ENCODE data around the gene IQSEC1.

Gene IQSEC1

DNA sequence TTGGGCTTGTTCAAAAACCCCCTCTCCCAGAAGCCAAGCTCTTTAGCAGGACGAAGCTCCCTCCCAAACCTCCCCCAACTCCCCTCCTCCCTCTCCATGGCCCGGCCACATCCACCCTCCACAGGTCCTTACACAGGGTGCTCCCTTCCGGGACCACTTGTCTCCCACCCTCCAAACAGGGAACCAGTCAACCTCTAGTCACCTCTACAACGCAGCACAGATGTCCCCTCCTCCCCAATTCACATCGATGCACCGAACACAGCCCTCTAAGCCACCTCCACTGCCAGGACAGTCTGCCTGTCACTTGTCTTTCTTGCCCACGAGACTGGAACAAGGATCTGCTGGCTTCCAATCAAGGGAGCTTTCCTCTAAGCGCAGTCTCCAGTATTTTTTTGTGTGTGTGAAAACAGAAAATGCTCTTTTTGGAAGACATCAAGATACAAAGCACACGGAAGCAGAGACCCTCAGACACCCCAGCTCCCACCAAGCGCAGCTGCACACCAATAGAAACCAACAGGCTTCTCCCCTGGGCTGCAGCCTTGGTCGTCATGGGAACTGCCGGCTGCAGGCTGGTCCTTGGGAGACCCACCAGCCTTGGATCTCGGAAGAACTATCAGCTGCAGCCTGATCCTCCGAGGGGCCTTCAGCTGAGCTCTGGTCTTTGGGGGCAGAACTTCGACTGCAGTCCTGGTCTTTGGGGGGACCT is 26.5 kb downstream of the IQSEC1 start:
- DNase-seq = peak in 1 of 2 experiments; percentile 5

DNA sequence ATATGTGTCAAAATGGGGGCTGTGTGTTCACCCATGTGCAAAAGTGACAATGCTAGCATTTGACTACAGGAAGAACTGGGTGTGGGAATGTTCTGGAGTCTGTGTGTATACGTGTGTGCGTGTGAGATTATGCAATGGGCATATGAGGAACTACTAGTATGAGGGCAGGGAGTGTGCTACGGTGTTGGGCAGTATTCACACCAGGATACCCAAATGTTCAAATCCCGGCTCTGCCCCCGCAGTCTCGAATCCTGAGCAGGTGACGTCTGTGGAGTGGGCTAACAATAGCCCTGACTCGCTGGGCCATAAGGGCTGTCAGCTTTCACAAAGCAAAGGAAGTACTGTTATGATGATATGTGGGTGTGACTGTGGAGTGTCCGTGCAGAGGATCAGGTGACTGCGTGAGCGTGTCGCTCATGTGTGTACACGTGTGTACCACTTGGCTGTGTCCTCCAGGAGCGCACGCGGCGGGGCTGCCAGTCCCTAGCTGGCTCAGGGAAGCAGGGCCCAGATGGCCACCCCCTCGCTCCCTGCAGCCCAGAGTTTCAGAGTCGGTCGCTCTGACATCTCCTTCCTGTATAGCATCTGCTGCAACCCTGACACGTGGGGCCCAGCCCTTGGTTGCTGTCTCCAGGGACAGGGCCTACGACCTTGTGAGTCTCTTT is 27.2 kb downstream of the IQSEC1 start:
- peak in 1 of 2 experiments; percentile 33 for DNase-seq

DNA sequence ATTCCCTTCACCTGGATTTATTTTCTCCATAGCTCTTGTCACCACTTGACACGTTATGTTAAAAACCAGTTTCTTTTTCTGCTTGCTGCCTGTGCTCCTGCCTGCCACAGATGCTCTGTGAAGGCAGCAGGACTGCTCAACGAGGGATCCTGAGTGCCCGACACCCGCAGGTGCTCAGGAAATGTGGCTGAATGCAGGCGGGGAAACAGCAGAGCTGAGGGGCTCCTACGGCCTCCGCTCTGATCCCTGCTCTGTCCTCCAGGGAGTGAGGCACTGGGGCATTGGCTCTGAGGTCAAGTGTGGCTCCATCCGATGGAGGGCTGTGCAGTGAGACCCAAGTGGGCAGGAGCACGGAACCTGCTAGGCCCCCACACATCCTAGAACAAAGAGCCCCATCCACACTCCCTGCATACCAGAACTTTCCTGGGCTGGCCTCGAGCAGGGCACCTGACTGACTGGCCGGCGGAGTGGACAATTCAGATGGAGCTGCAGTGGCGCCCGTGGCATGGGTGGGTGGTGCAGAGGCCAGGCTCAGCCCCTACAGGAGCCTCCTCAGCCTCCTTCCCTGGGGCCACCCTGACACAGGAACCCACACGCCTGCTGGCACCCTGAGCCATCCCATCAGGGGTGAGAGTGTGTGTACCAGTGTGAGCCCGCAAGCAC is 27.9 kb downstream of the IQSEC1 start:
- DNase-seq = no peak

DNA sequence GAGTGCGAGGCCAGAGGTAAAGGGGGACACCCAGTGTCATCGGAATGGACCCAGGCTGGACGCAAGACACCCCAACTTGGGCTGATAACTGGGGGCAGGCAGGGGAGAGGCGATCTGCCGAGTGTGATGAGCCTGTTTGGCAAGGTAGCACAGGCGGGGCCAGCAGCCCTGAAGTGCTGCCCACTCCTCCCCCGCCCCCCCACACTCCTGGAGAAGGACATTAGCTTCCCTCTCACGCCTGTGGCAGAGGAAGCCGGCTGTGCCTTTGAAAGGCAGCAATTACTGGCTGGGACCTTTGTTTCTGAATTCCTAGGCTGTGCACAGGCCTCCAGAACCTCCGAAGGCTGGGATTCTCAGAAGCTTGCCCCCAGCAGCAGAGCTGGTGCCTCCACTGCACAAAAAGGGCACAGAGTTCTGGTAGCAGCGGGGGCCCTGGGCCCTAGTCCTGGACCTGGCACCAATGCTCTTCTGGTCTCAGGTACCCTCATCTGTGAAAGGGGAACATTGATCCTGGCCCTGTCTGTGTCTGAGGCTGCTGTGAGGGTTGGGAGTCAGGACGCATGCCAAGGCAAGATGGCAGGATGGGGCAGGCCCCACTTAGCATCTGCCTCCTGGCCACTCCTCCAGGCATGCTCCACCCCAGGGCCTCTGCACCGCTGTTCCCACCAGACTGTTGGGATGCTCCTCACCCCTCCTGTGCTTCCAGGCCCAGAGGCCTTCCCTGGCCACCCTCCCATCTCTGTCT is 28.6 kb downstream of the IQSEC1 start:
- peak in 1 of 2 experiments; percentile 5 for DNase-seq

DNA sequence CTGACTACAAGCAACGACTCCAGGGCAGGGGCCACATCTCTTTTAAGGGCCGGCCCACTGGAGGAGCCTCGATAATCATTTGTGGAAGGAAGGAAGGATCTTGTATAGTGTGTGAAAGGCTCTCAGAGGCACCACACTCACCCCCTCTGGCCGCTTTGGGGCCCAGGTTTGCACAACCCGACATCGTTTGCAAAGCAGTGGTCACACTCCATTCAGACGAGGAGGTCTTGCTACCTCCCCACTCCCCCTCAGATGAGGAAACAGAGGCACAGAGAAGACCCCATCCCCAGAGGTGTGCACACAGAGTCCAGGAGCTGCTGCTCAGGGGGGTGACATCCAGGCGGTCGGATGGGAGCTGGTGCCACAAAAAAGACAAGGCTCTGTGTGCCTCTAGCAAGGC is 29.6 kb downstream of the IQSEC1 start:
- DNase-seq = no peak

DNA sequence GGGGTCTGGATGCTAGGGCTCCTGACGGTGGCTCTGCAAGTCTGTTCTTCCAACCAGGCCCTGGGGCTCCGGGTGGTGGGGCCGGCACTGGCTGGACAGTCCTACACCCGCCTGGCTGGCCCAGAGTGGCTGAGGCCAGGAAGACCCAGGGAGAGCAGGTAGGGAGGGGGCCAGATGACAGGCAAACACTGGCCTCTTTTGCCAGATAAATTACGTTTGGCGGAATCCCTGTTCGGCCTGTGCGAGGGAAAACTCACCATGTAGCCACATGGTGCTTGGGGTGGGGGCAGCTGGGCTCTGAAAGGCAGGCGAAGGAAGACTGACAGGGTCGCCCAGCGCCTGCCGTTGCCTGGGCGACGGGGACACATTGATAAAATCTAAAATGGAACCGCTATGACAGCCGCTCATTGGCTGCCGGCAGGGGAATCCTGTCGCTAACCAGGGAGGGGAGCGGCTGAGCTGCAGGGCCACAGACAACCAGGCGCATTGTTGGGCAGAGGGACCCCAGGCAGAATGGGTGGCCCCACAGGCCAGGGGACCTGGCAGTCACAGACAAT is 30.4 kb downstream of the IQSEC1 start:
- DNase-seq = no peak

DNA sequence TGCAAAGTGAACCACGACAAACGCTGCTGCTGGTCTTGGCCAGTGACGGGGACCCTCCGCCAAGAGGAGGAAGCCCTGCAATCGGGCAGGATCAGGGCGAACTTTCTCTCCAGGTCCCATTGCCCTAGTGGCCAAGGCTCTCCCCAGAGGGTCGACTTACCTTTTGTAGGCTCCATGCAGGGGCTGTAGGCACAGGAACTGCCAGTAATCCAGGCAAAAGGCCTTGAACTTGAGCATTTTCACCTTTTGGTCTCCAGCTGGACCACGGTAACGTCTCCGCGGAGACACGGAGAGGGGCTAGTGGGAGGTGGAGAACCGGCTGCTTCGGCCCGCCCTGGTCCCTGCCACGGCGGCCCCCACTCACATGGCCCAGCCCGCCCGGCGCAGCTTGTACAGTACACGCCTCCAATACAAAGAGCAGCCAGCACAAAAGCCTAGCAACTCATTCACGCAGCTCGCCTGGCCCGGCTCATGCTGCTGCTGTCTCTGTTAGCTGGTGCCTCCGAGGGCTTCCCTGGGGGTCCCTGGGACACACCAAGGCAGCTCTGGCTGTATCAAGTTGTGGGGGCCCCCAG is 31.0 kb downstream of the IQSEC1 start:
- no peak for DNase-seq

DNA sequence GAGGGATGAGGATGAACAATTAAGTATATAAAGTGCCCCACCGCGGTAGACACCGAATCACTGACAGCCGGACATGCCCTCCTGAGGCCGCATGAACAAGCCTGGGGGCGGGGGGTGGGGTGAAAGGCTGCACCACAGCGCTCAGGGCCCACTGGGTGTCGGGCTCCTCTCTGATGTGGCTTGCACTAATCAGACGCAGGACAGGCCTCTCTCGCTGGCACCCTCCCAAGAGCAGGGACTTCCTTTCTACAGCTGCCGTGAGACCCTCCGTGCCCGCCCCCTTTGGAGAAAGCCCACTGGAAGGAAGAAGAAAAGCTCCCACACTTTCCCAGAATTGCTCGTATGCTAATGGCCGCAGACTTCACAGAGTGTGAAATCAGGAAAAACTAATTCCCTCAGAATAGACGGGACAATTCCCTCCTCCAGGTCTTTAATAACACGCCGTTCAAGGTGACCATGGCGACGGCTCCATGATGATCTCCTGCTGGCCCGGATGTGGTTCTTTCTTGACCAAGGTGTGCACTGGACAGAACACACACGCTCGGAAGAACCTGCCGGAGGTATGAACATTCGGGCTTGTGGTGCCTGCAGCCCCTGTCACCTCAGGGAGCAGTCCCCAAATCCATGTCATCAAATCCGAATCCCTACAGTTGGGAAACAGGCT is 32.0 kb downstream of the IQSEC1 start:
- no peak for DNase-seq

DNA sequence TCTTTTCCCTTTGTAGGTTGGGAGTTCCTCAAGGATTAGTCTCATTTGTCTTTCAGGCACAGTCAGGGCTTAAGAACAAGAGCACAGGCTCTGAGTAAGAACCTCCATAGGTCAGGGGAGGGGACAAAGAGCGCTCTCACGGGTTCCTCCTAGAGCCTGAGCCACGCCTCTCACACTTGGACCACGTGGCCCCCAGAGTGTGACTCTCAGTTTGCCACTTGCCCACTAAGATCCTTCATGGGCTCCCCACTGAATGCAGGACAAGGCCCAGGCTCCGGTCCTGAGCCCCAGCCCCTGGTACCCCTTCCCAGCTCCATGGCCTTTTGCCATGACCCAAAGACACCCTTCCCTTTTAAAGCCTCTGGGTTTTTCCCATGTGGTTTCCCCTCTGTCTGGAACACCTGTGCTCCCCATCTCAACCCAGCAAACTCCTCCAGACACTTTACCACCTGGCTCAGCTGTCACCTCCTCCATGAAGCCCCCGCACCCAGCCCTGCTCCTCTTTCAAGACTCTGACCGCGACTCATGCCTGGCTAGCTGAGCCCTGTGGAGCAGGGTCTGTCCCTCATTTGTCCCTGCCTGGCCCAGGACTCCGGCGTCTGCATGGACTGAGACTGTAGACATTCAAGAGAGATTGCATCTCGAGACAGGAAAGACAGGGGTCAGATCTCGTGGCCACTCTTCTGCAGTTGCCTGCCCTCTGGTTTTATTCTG is 32.7 kb downstream of the IQSEC1 start:
- no peak for DNase-seq

DNA sequence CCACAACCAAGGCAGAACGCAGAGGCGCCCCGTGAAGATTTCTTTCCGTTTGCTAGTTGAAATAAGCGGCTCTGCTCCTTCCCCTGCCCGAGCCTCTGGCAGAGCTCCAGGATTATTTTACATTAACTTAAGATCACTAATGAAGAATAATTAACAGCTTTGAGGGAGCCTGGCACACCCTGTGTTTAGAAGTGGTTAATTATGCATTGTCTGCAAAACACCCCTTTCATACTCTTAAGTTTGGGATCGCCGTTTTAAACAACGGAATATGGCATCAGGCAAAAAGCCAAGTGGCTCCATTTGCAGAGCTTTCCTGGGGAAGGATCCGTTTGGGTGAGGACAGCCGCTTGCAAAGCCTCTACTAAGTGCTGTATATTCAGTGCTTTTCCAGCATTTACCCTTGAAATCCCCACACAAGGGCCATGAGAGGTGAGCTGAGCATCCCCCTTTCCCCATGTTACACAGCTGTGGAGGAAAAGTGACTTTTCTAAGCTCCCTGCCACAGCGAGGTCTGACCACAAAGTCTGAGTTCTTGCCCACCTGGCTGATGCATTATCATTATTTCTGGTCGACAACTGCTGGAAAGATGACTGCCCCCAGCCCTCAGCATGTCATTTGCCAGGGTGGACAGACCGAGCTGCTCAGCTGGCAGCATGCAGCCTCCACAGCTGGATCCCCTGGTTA is 33.9 kb downstream of the IQSEC1 start:
- DNase-seq = no peak

DNA sequence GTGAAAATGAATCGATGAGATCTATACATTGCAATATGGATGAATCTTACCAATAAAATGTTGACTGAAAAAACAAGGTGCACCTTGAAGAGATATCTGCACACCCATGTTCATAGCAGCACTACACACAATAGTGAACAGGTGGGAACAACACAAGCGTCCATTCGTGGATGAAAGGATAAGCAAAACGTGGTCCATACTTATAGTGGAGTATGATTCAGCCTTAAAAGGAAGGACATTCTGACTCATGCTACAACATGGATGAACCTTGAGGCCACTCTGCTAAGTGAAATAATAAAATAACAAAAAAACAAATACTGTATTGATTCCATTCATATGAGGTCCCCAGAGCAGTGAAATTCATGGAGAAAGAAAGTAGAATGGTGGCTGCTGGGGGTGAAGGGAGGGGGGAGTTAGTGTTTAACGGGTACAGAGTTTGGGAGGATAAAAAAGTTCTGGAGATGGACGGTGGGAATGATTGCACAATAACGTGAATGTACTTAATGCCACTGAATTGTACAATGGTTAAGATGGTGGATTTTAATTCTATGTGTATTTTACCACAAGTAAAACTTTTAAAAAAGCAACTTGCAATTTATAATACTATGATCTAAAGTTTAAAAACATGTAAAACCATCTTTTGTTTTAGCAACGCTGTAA is 35.6 kb downstream of the IQSEC1 start:
- no peak for DNase-seq

DNA sequence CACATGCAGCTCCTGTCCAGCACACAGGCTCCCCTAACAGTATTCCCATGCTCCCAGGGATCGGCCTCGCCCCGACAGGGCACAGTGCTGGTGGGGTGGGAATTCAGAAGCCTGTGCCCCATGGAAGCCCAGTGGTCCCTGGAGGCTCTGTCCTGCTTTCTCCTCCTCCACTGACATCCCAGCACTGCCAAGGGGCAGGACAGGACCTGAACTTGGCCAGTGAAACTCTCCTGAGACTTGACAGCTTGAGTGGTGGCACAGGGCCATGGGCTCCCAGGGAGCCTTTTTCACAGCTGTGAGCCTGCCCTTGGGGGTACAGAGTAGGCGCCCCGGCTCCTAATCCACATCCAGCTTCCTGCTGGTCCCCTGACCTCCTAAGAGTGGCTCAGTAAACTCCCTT is 38.4 kb downstream of the IQSEC1 start:
- DNase-seq = no peak

DNA sequence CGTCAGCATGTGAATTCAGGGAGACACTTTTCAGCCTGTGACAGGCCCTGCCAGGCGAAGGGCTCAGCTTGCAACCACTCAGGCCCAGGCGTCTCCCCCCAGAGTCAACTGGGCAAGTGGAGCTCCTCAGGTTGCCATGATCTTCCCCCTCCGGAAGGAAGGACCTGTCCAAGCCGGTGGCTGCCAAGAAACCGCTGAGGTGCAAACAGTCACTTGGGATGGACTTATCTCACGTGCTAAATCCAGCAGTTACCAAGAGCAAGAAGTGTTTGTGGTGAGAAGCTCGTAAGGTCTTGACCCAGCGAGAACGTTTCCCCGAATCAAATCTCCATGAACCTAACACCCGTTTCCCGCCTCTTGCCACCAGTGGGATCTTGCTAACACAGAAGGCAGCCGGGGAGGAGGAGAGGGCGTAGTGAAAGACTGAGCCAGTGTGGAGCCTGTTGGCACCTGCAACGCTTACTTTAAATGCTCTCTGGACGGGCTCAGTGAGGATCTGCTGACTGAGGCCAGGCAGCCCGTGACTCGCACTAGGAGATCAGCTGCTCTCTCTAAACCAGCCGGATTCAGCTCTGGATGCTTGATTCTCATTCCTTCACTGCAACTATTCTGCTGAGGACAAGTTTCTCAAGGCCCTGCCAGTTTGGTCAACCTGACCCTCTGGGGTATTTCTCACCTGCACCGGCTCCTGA is 39.0 kb downstream of the IQSEC1 start:
- DNase-seq = no peak

DNA sequence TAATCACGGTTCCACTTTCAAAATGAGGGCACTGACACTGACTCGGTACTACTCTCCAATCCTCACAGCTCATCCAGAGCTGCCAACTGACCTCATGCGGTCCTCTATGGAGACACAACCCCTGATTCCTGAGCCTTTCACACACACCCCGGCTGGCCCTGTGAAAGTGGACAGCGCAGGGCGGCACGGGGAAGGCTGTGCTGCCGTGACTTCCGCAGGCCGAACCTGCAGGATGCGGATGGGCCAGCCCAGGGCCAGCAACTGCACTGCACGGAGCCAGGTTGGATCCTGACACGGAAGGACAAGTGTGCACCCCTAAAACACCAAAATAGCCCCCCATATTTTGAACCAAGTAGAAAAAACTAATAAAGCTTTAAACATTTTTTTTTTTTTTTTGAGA is 41.0 kb downstream of the IQSEC1 start:
- no peak for DNase-seq

DNA sequence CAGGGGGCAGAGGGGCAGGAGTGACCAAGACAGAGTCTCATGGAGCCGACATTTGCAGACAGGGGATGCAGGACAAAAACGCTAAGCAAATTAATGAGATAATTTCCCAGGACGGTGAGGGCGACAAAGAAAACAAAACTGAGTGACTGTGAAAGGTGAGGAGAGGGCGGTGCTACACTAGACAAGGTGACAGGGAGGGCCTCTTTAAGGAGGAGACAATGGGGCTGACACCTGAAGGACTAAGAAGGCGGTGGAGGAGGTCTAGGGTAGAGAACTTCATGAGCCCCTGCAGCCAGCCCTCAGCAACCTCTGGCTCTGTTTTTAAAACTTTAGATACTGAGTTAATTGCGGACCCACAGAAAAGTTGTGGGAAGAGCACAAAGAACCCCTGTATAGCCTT is 41.6 kb downstream of the IQSEC1 start:
- DNase-seq = no peak

DNA sequence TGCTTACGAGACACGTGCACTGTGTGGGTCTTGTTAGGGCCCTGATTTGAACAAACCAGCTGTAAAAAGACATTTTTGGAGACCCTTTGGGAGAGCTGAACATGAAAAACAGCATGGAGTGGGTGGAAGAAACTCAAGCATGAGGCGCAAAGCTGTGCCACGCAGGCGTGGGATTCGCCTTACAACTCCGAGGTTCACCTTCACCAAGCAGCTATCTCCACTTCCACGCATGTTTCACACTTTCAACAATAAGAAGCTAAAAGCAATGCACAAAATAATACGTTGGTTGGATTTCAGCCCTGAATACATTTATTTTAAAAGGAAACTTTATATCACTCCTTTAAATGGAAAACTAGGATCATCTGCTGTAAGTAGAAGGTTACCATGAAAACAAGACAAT is 42.5 kb downstream of the IQSEC1 start:
- DNase-seq = no peak

DNA sequence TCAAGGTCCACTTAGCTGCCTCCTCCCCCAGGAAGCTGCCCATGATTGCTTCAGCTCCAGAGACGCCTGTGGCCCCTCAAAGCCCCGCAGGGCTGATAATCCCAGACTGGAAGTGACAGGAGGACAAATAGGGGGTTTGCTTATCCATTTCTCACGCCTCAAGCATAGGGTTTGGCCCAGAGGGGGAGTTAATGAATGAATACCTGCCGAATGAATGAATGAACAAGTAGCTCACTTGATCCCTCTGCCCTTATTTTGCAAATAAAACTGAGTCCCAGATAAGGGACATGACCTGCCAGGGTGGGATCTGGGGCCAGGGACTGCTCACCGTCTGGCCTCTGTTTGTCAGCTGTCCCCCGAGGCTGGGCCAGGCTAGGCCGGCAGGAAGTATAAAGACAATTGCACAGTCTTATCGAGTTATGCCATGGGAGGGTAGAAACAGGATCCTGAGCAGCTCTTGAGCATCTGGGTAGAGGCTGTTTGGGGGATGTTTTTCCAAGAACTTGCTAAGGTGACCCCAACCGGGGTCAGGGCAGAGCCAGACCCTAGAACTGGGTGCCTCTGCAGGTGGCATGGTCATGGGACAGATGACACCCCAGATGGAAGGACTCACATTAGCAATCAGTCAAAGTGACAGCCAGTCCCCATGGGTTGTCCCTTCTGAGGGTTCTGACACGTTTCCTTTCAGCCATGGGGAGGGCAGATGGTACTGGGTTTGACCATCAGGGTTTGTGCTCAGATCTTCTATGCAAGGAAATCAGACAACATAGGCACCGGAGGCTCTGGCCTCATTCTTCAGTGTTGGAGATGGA is 45.0 kb downstream of the IQSEC1 start:
- DNase-seq = no peak

DNA sequence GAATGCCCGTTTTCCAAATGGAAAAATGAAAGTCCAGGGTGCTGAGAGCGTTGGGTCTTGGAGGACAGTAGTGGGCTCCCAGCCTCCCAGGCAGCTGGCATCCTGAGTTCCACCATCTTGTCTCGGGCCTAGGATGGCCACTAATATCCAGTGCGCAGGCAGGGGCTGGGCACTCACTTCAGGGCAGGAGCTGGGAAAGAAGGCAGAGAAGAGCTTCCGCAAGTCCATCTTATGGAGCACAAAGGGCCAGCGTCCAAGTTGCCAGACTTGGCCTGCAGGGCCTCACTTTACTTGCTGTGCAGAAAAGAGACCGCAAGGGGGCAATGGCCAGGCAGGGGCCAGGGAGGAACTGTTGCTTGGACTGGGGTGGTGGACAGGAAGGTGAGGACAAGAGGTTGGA is 46.1 kb downstream of the IQSEC1 start:
- no peak for DNase-seq

DNA sequence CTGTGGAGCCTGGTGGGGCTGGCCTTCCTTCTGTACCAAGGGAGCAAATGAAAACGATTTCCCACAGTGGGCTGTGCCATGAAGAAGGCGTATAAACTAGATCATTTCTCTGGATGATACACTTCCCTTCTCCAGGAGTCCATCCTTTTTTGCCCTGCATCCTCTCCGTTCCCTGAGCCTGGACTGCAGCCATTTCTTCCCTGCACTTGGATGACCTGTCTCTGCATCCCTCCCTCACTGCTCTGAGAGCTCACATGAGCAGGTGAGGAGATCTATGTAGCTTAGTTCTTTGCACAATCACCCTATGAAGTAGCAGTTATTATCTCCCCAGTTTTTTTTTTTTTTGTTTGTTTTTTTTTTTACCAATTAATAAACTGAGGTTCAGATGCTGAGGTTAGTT is 46.7 kb downstream of the IQSEC1 start:
- DNase-seq = no peak

Measured in NCI-H446 (cell line).